T-cell (primary cell): ENCODE results near the gene SPINDOC. TPM values are rescaled to one million over a fixed set of nuclear protein-coding genes. Genes with fewer than 3 reads are reported as not detected.
A peak's percentile ranks its signal among the peaks of the same experiment; 100 is the strongest.
"Not testable (repeated sequence)": the region's sequence is repeated elsewhere in the genome, so short reads cannot be mapped to it uniquely, and the experiment has no call there.

ENCODE experiments used
- ATAC-seq, 4 experiments: fragments of 200-7000 bp in 3 of 4; fragments of 150-1000 bp in 1 of 4; cut with Tn5 transposase; replicated peaks in 1 of 4; 1 replicate in 3 of 4; 2 replicates in 1 of 4; pipeline ENCODE4 v1.10.0; 2021; ENCODE audit warnings: moderate library complexity in 3 of 4, mild to moderate bottlenecking in 2 of 4, moderate number of reproducible peaks in 1 of 4
- CTCF ChIA-PET, 2 donors: fragments of 300-600 bp; sonication (Branson Sonifier 250); formaldehyde crosslinking; loops; one replicate each; lab custom pipeline; 2022; ENCODE audit warnings: antibody characterized with exemption in 2 of 2; lab: Charles Lee
- POLR2A ChIA-PET, 2 donors: fragments of 300-600 bp; sonication (Branson Sonifier 250); formaldehyde crosslinking; loops; one replicate each; lab custom pipeline; 2022; ENCODE audit warnings: antibody characterized with exemption in 2 of 2; lab: Charles Lee
- DNase-seq, 35 experiments: peaks; one replicate each; pipeline versions ENCODE4 v3.0.0 to v3.0.0-alpha.2; 2013 to 2023
- H3K27ac ChIP-seq: one replicate; pipeline ENCODE4 v1.5.1; 2013; ENCODE audit warnings: low read length
- H3K27me3 ChIP-seq, 2 experiments: replicated peaks in 1 of 2; 1 replicate in 1 of 2; 2 replicates in 1 of 2; pipeline versions ENCODE4 v1.6.1 to v1.7.0; 2013; ENCODE audit warnings: low read length in 1 of 2, mixed read lengths in 1 of 2; ENCODE audit not compliant: control insufficient read depth in 2 of 2, insufficient read depth in 2 of 2; ENCODE audit errors: extremely low read depth in 1 of 2
- H3K36me3 ChIP-seq, 2 donors: 1 replicate in 1 of 2; 2 replicates in 1 of 2; pipeline versions ENCODE4 v1.6.1 to v1.7.0; 2013; ENCODE audit warnings: low read length in 1 of 2; ENCODE audit not compliant: control insufficient read depth in 2 of 2, insufficient read depth in 1 of 2; ENCODE audit errors: extremely low read depth in 1 of 2
- H3K4me1 ChIP-seq, 2 experiments: 1 replicate in 1 of 2; 2 replicates in 1 of 2; pipeline versions ENCODE4 v1.6.1 to v1.7.0; 2013; ENCODE audit warnings: low read length in 2 of 2, mixed read lengths in 1 of 2; ENCODE audit not compliant: insufficient read depth in 2 of 2, control insufficient read depth in 1 of 2; ENCODE audit errors: extremely low read depth in 1 of 2
- H3K4me3 ChIP-seq, 2 donors: 1 replicate in 1 of 2; 2 replicates in 1 of 2; pipeline versions ENCODE4 v1.5.1 to v1.7.0; 2013; ENCODE audit warnings: mild to moderate bottlenecking in 2 of 2, low read length in 1 of 2, moderate library complexity in 1 of 2; ENCODE audit not compliant: control insufficient read depth in 1 of 2; ENCODE audit errors: extremely low read depth in 1 of 2
- H3K9me3 ChIP-seq: 2 replicates; pipeline ENCODE4 v1.7.0; 2013
- H3K27ac Mint-ChIP-seq, 2 donors: one replicate each; pipeline ENCODE4 v1.8.0; 2020 to 2021; ENCODE audit warnings: mild to moderate bottlenecking in 2 of 2, mixed read lengths in 2 of 2
- H3K27me3 Mint-ChIP-seq, 2 donors: one replicate each; pipeline ENCODE4 v1.8.0; 2021 to 2022; ENCODE audit warnings: mixed read lengths in 2 of 2
- H3K36me3 Mint-ChIP-seq: one replicate; pipeline ENCODE4 v1.8.0; 2021; ENCODE audit warnings: mixed read lengths
- H3K4me1 Mint-ChIP-seq, 3 donors: one replicate each; pipeline ENCODE4 v1.8.0; 2020 to 2022; ENCODE audit warnings: mixed read lengths in 3 of 3, mild to moderate bottlenecking in 1 of 3
- H3K4me3 Mint-ChIP-seq, 3 donors: one replicate each; pipeline ENCODE4 v1.8.0; 2020 to 2022; ENCODE audit warnings: mild to moderate bottlenecking in 3 of 3, mixed read lengths in 3 of 3, moderate library complexity in 3 of 3
- H3K9me3 Mint-ChIP-seq, 3 donors: one replicate each; pipeline ENCODE4 v1.8.0; 2020 to 2022; ENCODE audit warnings: mixed read lengths in 3 of 3
- WGBS: methylation state at CpG from one replicate; pipeline ENCODE4 v1.1.5; 2013; ENCODE audit warnings: missing lambda C conversion rate; ENCODE audit not compliant: insufficient coverage; 5-methylcytosine and 5-hydroxymethylcytosine counted together
- total RNA-seq, 35 experiments: library from RNA in 6 of 35; stranded (reverse) in 6 of 35; fragments of 120-200 nt in 1 of 35; gene quantifications; one replicate each; pipeline versions ENCODE4 v1.2.1 to v1.2.4 and lab custom pipeline; 2013 to 2026

Gene SPINDOC
- total RNA-seq, 5 donors from 2014 or later (not counting 1 experiment from before 2014, with no cell fraction given), result 8.1 to 16.1 (median 15.3) TPM

DNA sequence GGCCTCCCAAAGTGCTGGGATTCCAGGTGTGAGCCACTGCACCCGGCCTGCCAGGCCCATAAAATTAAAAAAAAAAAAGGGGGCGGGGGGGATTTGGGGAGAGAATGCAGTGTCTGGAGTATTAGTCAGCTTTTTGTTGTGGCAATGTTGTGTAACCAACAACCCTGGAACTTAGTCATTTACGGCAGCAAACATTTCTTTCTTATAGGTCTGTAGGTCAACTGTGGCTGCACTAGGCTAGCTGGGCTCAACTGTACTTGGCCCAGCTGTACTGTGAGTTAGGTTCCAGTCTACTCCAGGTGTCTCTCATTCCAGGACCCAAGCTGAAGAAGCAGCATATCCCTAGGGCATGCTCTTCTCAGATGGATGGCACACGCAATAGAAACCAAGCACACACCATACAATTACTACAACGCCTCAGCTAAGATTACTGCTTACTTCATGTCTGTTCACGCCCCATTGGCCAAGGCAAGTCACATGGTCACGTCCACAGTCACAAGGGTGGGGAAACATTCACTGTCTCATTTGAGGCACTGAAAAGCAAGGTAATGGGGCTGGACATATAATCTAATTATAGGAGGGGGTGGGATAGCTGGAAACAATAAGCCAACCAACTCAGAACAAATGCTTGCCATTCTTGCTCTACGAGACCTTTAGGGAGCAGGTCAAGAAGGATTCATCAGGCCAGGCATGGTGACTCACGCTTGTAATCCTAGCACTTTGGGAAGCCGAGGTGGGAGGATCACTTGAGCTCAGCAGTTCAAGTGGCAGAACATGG lies 10.4 kb upstream of the SPINDOC start:
- CTCF ChIA-PET, result no interaction called here
- 65% methylated on average over 6 of the region's 10 CpGs for WGBS

DNA sequence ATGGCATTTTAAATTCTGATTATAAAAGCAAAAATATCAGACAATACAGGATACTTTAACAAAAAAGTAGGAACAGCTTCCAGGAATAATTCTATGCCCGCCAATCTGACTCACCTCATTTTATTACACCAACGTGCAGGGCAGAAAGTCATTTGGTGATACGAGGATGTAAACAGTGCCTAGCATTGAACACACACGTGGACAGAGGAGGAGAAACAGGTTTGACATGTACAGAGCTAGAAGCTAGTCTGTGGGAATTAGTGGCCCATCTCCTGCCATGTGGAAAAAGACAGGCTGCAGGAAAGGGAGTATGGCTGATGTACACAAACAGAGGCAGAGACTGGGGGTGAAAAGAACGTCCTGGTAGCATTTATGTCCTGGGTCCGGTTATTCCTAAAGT lies 9.0 kb upstream of the SPINDOC start:
- no peak overlapping the region for H3K27ac Mint-ChIP-seq
- H3K27me3 Mint-ChIP-seq, result peaks cover 0 to 1% of the 10 kb centered on the region in 2 donors
- Histone ChIP-seq H3K36me3 (no peaks in the 10 kb centered on the region), H3K27ac (no peak overlapping the region), H3K4me3 (no peak overlapping the region), H3K9me3 (no peaks in the 10 kb centered on the region), H3K4me1 (no peaks in the 10 kb centered on the region), H3K27me3 (peaks cover 0 to 5% of the 10 kb centered on the region in 2 experiments)
- H3K4me3 Mint-ChIP-seq, result no peak overlapping the region
- no peak for DNase-seq
- H3K4me1 Mint-ChIP-seq, result no peaks in the 10 kb centered on the region
- ChIA-PET CTCF (no interaction called here), POLR2A (no interaction called here)
- H3K36me3 Mint-ChIP-seq, result no peaks in the 10 kb centered on the region
- WGBS, result 43% methylated on average over 1 of the region's 6 CpGs
- no peaks in the 10 kb centered on the region for H3K9me3 Mint-ChIP-seq
- no peak for ATAC-seq

More for the DNA sequence above, 10.4 kb upstream of the SPINDOC start:
- Mint-ChIP-seq H3K4me1 (no peaks in the 10 kb centered on the region), H3K4me3 (no peak overlapping the region), H3K36me3 (no peaks in the 10 kb centered on the region), H3K9me3 (no peaks in the 10 kb centered on the region), H3K27me3 (peaks cover 0 to 1% of the 10 kb centered on the region in 2 donors), H3K27ac (no peak overlapping the region)
- DNase-seq, result no peak
- H3K4me3 ChIP-seq, result no peak overlapping the region
- H3K4me1 ChIP-seq, result no peaks in the 10 kb centered on the region
- ATAC-seq, result no peak
- no peaks in the 10 kb centered on the region for H3K9me3 ChIP-seq
- POLR2A ChIA-PET, result no interaction called here
- no peaks in the 10 kb centered on the region for H3K36me3 ChIP-seq
- no peak overlapping the region for H3K27ac ChIP-seq
- peaks cover 0 to 15% of the 10 kb centered on the region in 2 experiments for H3K27me3 ChIP-seq

DNA sequence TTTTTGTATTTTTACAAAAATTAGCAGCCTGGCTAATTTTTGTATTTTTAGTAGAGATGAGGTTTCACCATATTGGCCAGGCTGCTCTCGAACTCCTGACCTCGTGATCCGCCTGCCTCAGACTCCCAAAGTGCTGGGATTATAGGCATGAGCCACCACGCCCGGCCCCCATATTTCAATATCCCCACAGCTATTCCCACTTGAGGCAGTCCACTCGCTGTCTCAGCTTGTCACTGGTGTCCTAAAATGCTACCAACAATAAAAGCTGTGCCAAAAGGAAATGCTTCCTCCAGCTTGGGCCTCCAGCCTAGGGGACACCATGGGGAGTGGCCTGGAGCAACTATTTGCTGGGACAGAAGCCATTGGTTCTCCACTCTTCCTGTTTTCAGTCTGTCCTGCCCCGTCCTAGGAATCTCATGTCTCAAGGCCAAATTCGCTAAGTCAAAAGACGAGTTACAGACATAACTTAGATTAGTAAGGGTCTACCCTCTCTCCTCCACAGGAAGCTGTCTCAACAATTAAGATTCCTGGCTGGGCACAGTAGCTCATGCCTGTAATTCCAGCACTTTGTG lies 7.3 kb upstream of the SPINDOC start:
- no peaks in the 10 kb centered on the region for H3K9me3 Mint-ChIP-seq
- no peaks in the 10 kb centered on the region for H3K4me1 Mint-ChIP-seq
- H3K36me3 ChIP-seq, result no peaks in the 10 kb centered on the region
- no peaks in the 10 kb centered on the region for H3K9me3 ChIP-seq
- H3K4me3 Mint-ChIP-seq, result no peak overlapping the region
- no peak overlapping the region for H3K27ac ChIP-seq
- peaks cover 0 to 3% of the 10 kb centered on the region in 2 experiments for H3K27me3 ChIP-seq
- ChIA-PET POLR2A (no interaction called here), CTCF (interaction anchor here in 1 of 2 donors (0.5 kb wide), 1 partner anchor 22 kb away, joined by 4 read pairs; no protein-coding TSS in a partner anchor)
- no peaks in the 10 kb centered on the region for H3K4me1 ChIP-seq
- no peaks in the 10 kb centered on the region for H3K27me3 Mint-ChIP-seq
- DNase-seq (no peak), ATAC-seq (no peak)
- H3K36me3 Mint-ChIP-seq, result no peaks in the 10 kb centered on the region
- H3K4me3 ChIP-seq, result no peak overlapping the region
- H3K27ac Mint-ChIP-seq, result no peak overlapping the region
- 98% methylated on average over 3 of the region's 9 CpGs for WGBS

DNA sequence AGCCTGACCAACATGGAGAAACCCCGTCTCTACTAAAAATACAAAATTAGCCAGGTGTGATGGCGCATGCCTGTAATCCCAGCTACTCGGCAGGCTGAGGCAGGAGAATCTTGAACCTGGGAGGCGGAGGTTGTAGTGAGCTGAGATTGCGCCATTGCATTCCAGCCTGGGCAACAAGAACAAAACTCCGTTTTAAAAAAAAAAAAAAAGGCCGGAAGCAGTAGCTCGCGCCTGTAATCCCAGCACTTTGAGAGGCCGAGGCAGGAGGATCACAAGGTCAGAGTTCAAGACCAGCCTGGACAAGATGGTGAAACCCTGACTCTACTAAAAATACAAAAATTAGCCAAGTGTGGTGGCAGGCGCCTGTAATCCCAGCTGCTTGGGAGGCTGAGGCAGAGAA lies 2.9 kb upstream of the SPINDOC start:
- H3K9me3 Mint-ChIP-seq, POLR2A ChIA-PET, H3K27ac Mint-ChIP-seq, H3K27me3 ChIP-seq, H3K4me3 Mint-ChIP-seq, H3K36me3 Mint-ChIP-seq, ATAC-seq, H3K36me3 ChIP-seq, DNase-seq, H3K27me3 Mint-ChIP-seq, H3K4me3 ChIP-seq, H3K27ac ChIP-seq, H3K9me3 ChIP-seq: not testable (repeated sequence)
- H3K4me1 ChIP-seq, result peaks cover 7 to 20% of the 10 kb centered on the region in 2 experiments
- CTCF ChIA-PET, result interaction anchor here in 1 of 2 donors (0.7 kb wide), 1 partner anchor 1270 kb away, joined by 3 read pairs; no protein-coding TSS in a partner anchor
- H3K4me1 Mint-ChIP-seq, result peaks cover 14 to 19% (median 19%) of the 10 kb centered on the region in 3 donors
- 100% methylated on average over 2 of the region's 11 CpGs for WGBS

DNA sequence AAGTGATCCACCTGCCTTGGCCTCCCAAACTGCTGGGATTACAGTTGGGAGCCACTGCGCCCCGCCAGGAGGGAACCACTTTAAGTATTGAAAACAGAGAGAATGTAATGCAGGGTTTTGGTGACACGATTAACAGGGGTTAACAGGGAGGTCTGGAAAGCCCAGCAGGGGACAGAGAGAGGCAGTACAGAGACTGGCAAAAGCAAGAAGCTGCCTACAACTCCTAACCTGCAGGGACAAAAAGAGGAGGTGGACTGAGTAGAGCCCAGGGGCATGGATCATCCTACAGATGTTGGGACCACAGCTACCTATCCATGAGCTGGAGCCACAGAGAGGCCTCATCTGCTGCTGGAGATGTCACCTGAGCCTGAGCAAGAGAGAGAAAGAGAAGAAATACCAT lies 1.7 kb upstream of the SPINDOC start:
- ATAC-seq (no peak), DNase-seq (no peak)
- ChIA-PET CTCF (interaction anchor here in 1 of 2 donors (0.6 kb wide), 1 partner anchor 930 kb away, joined by 10 read pairs; no protein-coding TSS in a partner anchor), POLR2A (no interaction called here)
- Mint-ChIP-seq H3K27me3 (no peaks in the 10 kb centered on the region), H3K36me3 (peaks cover 3% of the 10 kb centered on the region), H3K4me3 (peak overlapping the region in 1 of 3 donors; percentile 65), H3K27ac (no peak overlapping the region), H3K4me1 (peaks cover 16 to 23% (median 23%) of the 10 kb centered on the region in 3 donors), H3K9me3 (no peaks in the 10 kb centered on the region)
- Histone ChIP-seq H3K27ac (no peak overlapping the region), H3K4me3 (no peak overlapping the region), H3K4me1 (peaks cover 7 to 20% of the 10 kb centered on the region in 2 experiments), H3K27me3 (no peaks in the 10 kb centered on the region), H3K9me3 (no peaks in the 10 kb centered on the region), H3K36me3 (no peaks in the 10 kb centered on the region)
- WGBS, result 89% methylated on average over 3 of the region's 3 CpGs

DNA sequence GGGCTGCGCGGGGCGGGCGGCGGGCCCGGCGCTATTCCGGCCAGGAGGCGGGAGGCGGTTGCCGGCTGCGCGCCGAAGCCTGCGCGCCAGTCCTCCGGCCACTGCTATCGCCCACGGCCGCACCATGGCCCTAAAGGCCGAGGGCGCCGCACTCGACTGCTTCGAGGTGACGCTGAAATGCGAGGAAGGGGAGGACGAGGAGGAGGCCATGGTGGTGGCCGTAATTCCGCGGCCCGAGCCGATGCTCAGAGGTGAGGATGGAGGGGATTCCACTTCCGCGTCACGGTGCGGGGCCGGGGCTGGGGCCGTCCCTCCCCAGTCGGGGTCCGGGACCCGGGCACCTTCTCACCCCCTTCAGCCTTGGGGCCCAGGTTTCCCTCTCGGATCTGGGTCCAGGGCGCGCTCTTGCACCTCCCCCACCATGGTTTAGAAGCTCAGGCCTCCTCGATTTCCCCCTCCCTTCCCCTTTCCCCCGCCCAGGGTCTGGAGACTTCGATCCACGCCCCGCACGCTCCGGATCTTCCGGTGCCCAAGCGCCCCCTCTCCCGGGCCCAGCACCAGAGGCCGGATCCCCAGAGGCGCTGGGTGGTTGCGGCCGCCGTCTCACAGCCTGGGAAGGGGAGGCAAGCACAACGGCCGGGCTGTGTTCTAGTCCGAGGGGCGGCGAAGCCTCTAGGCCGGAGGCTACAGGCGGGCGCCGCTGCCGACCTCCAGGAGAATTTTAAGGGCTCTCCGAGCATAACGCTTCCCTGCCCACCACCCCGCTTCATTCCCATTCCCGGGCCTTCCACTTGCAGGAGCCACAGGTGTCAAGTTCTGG lies 517 bp downstream of the SPINDOC start:
- Histone ChIP-seq H3K4me3 (peak overlapping the region; percentile 84 to 93), H3K9me3 (no peaks in the 10 kb centered on the region), H3K4me1 (peaks cover 7 to 20% of the 10 kb centered on the region in 2 experiments), H3K27ac (peak overlapping the region; percentile 41), H3K27me3 (no peaks in the 10 kb centered on the region), H3K36me3 (peaks cover 8 to 14% of the 10 kb centered on the region in 2 donors)
- Mint-ChIP-seq H3K27ac (peak overlapping the region; percentile 30 to 36), H3K9me3 (no peaks in the 10 kb centered on the region), H3K4me3 (peak overlapping the region; percentile 73 to 82 (median 76)), H3K27me3 (no peaks in the 10 kb centered on the region), H3K36me3 (peaks cover 6% of the 10 kb centered on the region), H3K4me1 (peaks cover 16 to 23% (median 23%) of the 10 kb centered on the region in 3 donors)
- peak; percentile 20 to 45 (median 36) for ATAC-seq
- ChIA-PET POLR2A (no interaction called here), CTCF (no interaction called here)
- under 1% methylated on average over 57 of the region's 74 CpGs for WGBS
- peak in 19 of 35 experiments; percentile 3 to 45 (median 18) for DNase-seq
